Daoy (cell line): ENCODE results near the gene OVOL1. TPM values are rescaled to one million over a fixed set of nuclear protein-coding genes. Genes with fewer than 3 reads are reported as not detected.
A peak's percentile ranks its signal among the peaks of the same experiment; 100 is the strongest.
"Not testable (repeated sequence)": the region's sequence is repeated elsewhere in the genome, so short reads cannot be mapped to it uniquely, and the experiment has no call there.

ENCODE experiments used
- DNase-seq: peaks from one replicate; pipeline ENCODE4 v3.0.0-alpha.2; 2015; ENCODE audit warnings: low read depth
- total RNA-seq: library from RNA; depleted of rRNA; stranded (reverse); fragments of >200 nt; shearing (Covaris generic); gene quantifications from 2 replicates; pipeline ENCODE4 v1.2.3, GENCODE V29; 2014; rRNA removed

OVOL1 gene
- not detected in 2 replicates for total RNA-seq

GRCh38 chr11:65786786-65787636 is at the start of gene OVOL1:
TSS of gene OVOL1 (plus strand) at chr11:65787063. CDS start at chr11:65787374, 311 bp downstream.
- DNase-seq, result no peak

- no peak for DNase-seq
Observed at GRCh38 chr11:65739022-65739421, 47.8 kb upstream of the OVOL1 start.

- DNase-seq, result no peak
Observed at GRCh38 chr11:65741185-65741584, 45.7 kb upstream of the OVOL1 start.

- DNase-seq, result no peak
Observed at GRCh38 chr11:65742353-65742752, 44.5 kb upstream of the OVOL1 start.

GRCh38 chr11:65743681-65744025 is 43.2 kb upstream of the OVOL1 start:
- DNase-seq, result no peak

- peak; percentile 40 for DNase-seq
Observed at GRCh38 chr11:65744026-65744698, 42.7 kb upstream of the OVOL1 start.

- DNase-seq, result no peak
Observed at GRCh38 chr11:65744699-65745042, 42.2 kb upstream of the OVOL1 start.

- DNase-seq, result no peak
Observed at GRCh38 chr11:65745049-65745448, 41.8 kb upstream of the OVOL1 start.

- DNase-seq, result not testable (repeated sequence)
Observed at GRCh38 chr11:65762169-65762568, 24.7 kb upstream of the OVOL1 start.

- DNase-seq, result not testable (repeated sequence)
Observed at GRCh38 chr11:65762816-65763215, 24.0 kb upstream of the OVOL1 start.

GRCh38 chr11:65764434-65764833 is 22.4 kb upstream of the OVOL1 start:
- DNase-seq, result no peak

GRCh38 chr11:65766535-65766934 is 20.3 kb upstream of the OVOL1 start:
- no peak for DNase-seq

GRCh38 chr11:65767406-65767805 is 19.5 kb upstream of the OVOL1 start:
- no peak for DNase-seq

- DNase-seq, result not testable (repeated sequence)
Observed at GRCh38 chr11:65767806-65768205, 19.1 kb upstream of the OVOL1 start.

GRCh38 chr11:65770951-65771567 is 15.8 kb upstream of the OVOL1 start:
- no peak for DNase-seq

GRCh38 chr11:65771589-65772112 is 15.2 kb upstream of the OVOL1 start:
- DNase-seq, result no peak

GRCh38 chr11:65773784-65774411 is 13.0 kb upstream of the OVOL1 start:
- no peak for DNase-seq

GRCh38 chr11:65774525-65775306 is 12.1 kb upstream of the OVOL1 start:
- no peak for DNase-seq

- DNase-seq, result no peak
Observed at GRCh38 chr11:65776196-65776595, 10.7 kb upstream of the OVOL1 start.

- DNase-seq, result no peak
Observed at GRCh38 chr11:65776710-65777141, 10.1 kb upstream of the OVOL1 start.

- no peak for DNase-seq
Observed at GRCh38 chr11:65777241-65777640, 9.6 kb upstream of the OVOL1 start.
